Smooth muscle cell (in vitro differentiated cells): ENCODE data around the gene HNRNPL. TPM values are rescaled to one million over a fixed set of nuclear protein-coding genes. Genes with fewer than 3 reads are reported as not detected.

ENCODE experiments used
- DNase-seq: peaks from one replicate; lab custom pipeline; 2025; ENCODE audit not compliant: unreplicated experiment; lab: John Stamatoyannopoulos, UW
- H2AFZ ChIP-seq: fragments of 200-600 bp; sonication (generic); 2 replicates; pipeline ENCODE4 v1.6.0; 2016; ENCODE audit warnings: antibody characterized with exemption, low read depth, mild to moderate bottlenecking
- H3F3A ChIP-seq: fragments of 200-600 bp; sonication (generic); 2 replicates; pipeline ENCODE4 v1.6.0; 2017; ENCODE audit warnings: antibody characterized with exemption, low read depth
- H3K27ac ChIP-seq: fragments of 200-600 bp; sonication (generic); 2 replicates; pipeline ENCODE4 v1.5.1; 2016; ENCODE audit warnings: low read depth, mild to moderate bottlenecking
- H3K27me3 ChIP-seq: fragments of 200-600 bp; sonication (generic); 2 replicates; pipeline ENCODE4 v1.6.1; 2016; ENCODE audit warnings: low read depth, mild to moderate bottlenecking
- H3K36me3 ChIP-seq: fragments of 200-600 bp; sonication (generic); 2 replicates; pipeline ENCODE4 v1.5.1; 2016; ENCODE audit warnings: low read depth
- H3K4me1 ChIP-seq: fragments of 200-600 bp; sonication (generic); 2 replicates; pipeline ENCODE4 v1.5.1; 2016; ENCODE audit warnings: low read depth
- H3K4me2 ChIP-seq: fragments of 200-600 bp; sonication (generic); 2 replicates; pipeline ENCODE4 v1.6.0; 2016; ENCODE audit warnings: mild to moderate bottlenecking
- H3K4me3 ChIP-seq: fragments of 200-600 bp; sonication (generic); 2 replicates; pipeline ENCODE4 v1.5.1; 2016; ENCODE audit warnings: mild to moderate bottlenecking
- H3K79me2 ChIP-seq: fragments of 200-600 bp; sonication (generic); 2 replicates; pipeline ENCODE4 v1.6.0; 2016; ENCODE audit warnings: low read depth, mild to moderate bottlenecking
- H3K9ac ChIP-seq: fragments of 200-600 bp; sonication (generic); 2 replicates; pipeline ENCODE4 v1.6.0; 2016; ENCODE audit warnings: low read depth
- H3K9me3 ChIP-seq: fragments of 200-600 bp; sonication (generic); replicated peaks from 2 replicates; pipeline ENCODE4 v1.5.1; 2016; ENCODE audit warnings: low read depth
- H4K20me1 ChIP-seq: fragments of 200-600 bp; sonication (generic); 2 replicates; pipeline ENCODE4 v1.6.0; 2016; ENCODE audit warnings: low read depth
- CTCF ChIP-seq: fragments of 200-600 bp; sonication (generic); IDR thresholded peaks from 2 replicates; pipeline ENCODE4 v1.5.1; 2017; ENCODE audit warnings: borderline replicate concordance, mild to moderate bottlenecking, antibody characterized with exemption; ENCODE audit not compliant: insufficient read depth, poor library complexity, severe bottlenecking
- whole genome bisulfite sequencing: methylation state at CpG from one replicate; pipeline ENCODE4 v1.1.7; 2016; ENCODE audit warnings: low lambda C conversion rate; 5-methylcytosine and 5-hydroxymethylcytosine counted together
- polyA plus RNA-seq: library from polyadenylated mRNA; unstranded; fragments of >200 nt; fragmentation: Nextera tagmentation; extraction: Ambion mirVana; gene quantifications from 2 replicates; pipeline ENCODE4 v1.2.1, GENCODE V29; 2016
- total RNA-seq: library from RNA; depleted of rRNA; stranded (reverse); fragments of >200 nt; gene quantifications from 2 replicates; pipeline ENCODE4 v1.2.3, GENCODE V29; 2014

The HNRNPL gene
- total and polyA plus RNA-seq, 2 experiments from 2014 or later = 158 to 174 TPM

DNA sequence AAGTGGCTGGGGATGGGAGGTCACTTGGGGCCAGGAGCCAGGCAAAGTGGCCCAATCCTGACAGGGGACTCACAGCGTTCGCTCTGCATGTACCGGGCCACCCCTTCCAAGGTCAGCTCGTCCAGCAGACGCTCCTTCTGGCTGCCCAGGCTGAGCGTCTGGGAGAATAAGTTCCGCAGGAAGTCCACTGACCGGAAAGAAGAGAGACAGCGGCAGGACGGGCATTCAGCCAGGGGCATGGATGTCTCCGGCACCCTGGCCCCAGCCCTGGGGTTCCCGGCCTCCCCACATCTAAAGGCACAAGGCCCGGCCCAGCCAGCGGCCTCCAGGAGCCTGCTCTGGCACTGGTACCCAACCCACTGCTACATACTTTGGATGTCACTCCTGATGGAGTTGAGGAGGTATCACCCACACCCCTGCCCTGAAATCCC, 43.6 kb upstream of the HNRNPL start:
- H3K79me2 ChIP-seq = peaks cover 11% of the 10 kb centered on the region
- DNase-seq = no peak
- no peak overlapping the region for H3K4me3 ChIP-seq
- H3K9ac ChIP-seq = no peak overlapping the region
- H2AFZ ChIP-seq = no peak overlapping the region
- H3K27me3 ChIP-seq = no peaks in the 10 kb centered on the region
- no peak overlapping the region for H3K27ac ChIP-seq
- H3K36me3 ChIP-seq = no peaks in the 10 kb centered on the region
- H3F3A ChIP-seq = no peaks in the 10 kb centered on the region
- H3K4me1 ChIP-seq = peaks cover under 1% of the 10 kb centered on the region
- H3K9me3 ChIP-seq = no peaks in the 10 kb centered on the region
- no peak for TF ChIP-seq CTCF
- H3K4me2 ChIP-seq = no peak overlapping the region
- 96% methylated on average over 14 of the region's 14 CpGs for WGBS
- H4K20me1 ChIP-seq = no peaks in the 10 kb centered on the region

- Histone ChIP-seq H2AFZ (no peak overlapping the region), H3K4me3 (no peak overlapping the region), H3F3A (no peaks in the 10 kb centered on the region), H3K9me3 (no peaks in the 10 kb centered on the region), H3K27me3 (no peaks in the 10 kb centered on the region), H3K4me1 (no peaks in the 10 kb centered on the region), H3K36me3 (no peaks in the 10 kb centered on the region), H3K9ac (no peak overlapping the region), H3K79me2 (peaks cover 11% of the 10 kb centered on the region), H4K20me1 (no peaks in the 10 kb centered on the region), H3K4me2 (no peak overlapping the region), H3K27ac (no peak overlapping the region)
- no peak for DNase-seq
- WGBS = 97% methylated on average over 5 of the region's 5 CpGs
- TF ChIP-seq CTCF = no peak
Measured at GRCh38 chr19:38892841-38893240, 43.1 kb upstream of the HNRNPL start.

DNA sequence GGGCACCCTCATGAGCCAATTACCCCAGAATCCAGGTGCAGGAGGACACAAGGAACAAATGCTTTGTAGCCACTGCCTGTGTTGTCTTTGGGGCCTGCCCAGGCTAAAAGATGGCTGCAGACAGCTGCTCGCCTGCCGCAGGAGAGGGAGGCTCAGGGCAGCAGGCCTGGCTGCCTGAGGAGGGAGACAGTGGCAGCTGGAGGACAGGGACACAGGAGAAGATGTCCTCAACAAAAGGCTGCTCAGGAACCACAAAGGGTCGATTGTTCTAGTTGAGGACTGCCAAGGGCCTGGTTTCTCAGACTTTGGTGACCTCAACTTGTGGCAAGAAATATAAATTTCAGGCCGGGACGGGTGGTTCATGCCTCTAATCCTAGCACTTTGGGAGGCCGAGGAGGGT, 42.0 kb upstream of the HNRNPL start:
- no peaks in the 10 kb centered on the region for H3F3A ChIP-seq
- no peaks in the 10 kb centered on the region for H3K36me3 ChIP-seq
- H2AFZ ChIP-seq = no peak overlapping the region
- TF ChIP-seq CTCF = no peak
- no peaks in the 10 kb centered on the region for H3K4me1 ChIP-seq
- no peaks in the 10 kb centered on the region for H4K20me1 ChIP-seq
- no peak overlapping the region for H3K4me3 ChIP-seq
- no peak overlapping the region for H3K4me2 ChIP-seq
- no peaks in the 10 kb centered on the region for H3K27me3 ChIP-seq
- WGBS = 95% methylated on average over 6 of the region's 6 CpGs
- DNase-seq = no peak
- no peak overlapping the region for H3K27ac ChIP-seq
- H3K9me3 ChIP-seq = no peaks in the 10 kb centered on the region
- H3K79me2 ChIP-seq = peaks cover 11% of the 10 kb centered on the region
- H3K9ac ChIP-seq = no peak overlapping the region

- no peak for DNase-seq
- no peaks in the 10 kb centered on the region for H3K36me3 ChIP-seq
Measured at GRCh38 chr19:38890686-38891085, 40.9 kb upstream of the HNRNPL start.

More at GRCh38 chr19:38890686-38891085, 40.9 kb upstream of the HNRNPL start:
- Histone ChIP-seq H3K27me3 (no peaks in the 10 kb centered on the region), H4K20me1 (no peaks in the 10 kb centered on the region), H3F3A (no peaks in the 10 kb centered on the region), H2AFZ (no peak overlapping the region), H3K4me2 (no peak overlapping the region), H3K27ac (no peak overlapping the region), H3K9ac (no peak overlapping the region), H3K4me3 (no peak overlapping the region), H3K9me3 (no peaks in the 10 kb centered on the region), H3K4me1 (no peaks in the 10 kb centered on the region), H3K79me2 (peaks cover 6% of the 10 kb centered on the region)
- no peak for TF ChIP-seq CTCF
